Hypothalamus (tissue), 51 donors: Measurements from ENCODE around the gene EFS.

ENCODE experiments used
- DNase-seq, 51 donors: peaks; one replicate each; lab custom pipeline; 2025; lab: John Stamatoyannopoulos, UW

The EFS gene, protein sequence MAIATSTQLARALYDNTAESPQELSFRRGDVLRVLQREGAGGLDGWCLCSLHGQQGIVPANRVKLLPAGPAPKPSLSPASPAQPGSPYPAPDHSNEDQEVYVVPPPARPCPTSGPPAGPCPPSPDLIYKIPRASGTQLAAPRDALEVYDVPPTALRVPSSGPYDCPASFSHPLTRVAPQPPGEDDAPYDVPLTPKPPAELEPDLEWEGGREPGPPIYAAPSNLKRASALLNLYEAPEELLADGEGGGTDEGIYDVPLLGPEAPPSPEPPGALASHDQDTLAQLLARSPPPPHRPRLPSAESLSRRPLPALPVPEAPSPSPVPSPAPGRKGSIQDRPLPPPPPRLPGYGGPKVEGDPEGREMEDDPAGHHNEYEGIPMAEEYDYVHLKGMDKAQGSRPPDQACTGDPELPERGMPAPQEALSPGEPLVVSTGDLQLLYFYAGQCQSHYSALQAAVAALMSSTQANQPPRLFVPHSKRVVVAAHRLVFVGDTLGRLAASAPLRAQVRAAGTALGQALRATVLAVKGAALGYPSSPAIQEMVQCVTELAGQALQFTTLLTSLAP

DNA sequence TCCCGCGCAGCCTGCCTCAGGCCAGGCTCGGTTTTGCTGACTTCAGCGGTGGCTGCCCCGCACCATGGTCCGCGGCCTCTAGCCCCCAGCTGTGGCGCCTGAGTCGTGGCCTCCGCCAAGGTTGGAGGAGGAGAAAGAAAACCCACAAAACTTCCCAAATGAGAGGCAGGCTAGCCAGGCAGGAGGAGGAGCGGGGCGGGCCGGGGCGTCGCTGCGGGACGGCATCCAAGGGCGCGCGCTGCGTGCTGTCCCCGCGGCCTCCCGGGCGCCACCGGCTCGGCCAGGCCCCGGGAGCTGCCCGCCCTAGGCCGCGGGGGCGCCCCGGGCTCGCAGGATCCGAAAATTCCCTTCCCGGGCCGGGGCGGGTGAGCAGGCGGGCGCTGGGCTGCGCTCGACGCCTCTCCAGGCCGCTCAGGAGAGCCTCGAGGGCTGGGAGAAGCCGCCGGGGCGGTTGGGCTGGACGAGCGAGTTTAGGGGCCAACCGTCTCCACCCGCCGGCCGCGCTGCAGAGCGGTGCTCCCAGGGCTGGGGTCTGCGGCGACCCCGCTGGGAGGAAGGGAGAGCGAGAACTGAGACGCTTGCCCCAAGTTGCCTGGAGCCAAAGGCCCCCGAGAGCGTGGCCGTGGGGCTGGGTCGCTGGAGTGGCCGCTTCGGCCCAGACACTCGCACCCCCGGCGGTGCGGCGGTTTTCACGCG lies at the start of gene EFS:
Gene EFS (minus strand): TSS at position 137 of the 696 bp plus-strand sequence. CDS start 147 bp downstream, outside the sequence.
- peak in 35 of 51 donors; percentile 6 to 75 (median 49) for DNase-seq

DNA sequence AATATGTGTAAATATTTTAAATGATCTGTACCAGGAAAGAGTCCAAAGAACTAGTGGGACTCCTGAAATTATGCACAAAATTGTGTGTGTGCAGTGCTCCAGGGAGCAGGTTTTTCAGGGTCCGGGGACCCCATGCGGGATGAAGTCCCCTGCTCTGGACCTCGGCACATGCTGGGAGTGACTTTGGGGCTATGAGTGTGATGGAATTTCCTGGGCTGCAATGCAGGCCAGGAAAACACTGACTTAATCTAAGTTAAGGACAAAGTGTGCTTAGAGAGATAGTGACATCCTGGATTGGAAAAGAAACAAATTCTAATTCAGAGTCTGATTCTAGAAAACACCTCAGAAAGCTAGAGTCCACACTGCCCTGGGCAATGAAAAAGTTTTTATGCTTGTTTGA lies 49.3 kb upstream of the EFS start:
- DNase-seq = no peak

DNA sequence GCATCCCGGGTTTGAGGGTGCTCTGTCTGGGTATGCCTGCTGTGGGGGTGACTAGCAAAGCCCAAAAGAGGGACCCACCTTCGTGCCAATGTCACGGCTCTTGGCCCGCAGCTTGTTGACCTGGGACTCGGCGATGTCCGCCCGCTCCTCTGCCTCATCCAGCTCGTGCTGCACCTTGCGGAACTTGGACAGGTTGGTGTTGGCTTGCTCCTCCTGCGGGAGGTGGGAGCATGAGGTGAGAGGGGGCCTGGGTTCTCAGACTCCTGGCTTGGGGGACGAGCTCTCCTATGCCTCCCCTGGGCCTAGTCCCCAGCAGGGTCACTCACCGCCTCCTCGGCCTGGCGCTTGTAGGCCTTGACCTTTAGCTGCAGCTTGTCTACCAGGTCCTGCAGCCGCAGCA lies 48.7 kb upstream of the EFS start:
- no peak for DNase-seq

DNA sequence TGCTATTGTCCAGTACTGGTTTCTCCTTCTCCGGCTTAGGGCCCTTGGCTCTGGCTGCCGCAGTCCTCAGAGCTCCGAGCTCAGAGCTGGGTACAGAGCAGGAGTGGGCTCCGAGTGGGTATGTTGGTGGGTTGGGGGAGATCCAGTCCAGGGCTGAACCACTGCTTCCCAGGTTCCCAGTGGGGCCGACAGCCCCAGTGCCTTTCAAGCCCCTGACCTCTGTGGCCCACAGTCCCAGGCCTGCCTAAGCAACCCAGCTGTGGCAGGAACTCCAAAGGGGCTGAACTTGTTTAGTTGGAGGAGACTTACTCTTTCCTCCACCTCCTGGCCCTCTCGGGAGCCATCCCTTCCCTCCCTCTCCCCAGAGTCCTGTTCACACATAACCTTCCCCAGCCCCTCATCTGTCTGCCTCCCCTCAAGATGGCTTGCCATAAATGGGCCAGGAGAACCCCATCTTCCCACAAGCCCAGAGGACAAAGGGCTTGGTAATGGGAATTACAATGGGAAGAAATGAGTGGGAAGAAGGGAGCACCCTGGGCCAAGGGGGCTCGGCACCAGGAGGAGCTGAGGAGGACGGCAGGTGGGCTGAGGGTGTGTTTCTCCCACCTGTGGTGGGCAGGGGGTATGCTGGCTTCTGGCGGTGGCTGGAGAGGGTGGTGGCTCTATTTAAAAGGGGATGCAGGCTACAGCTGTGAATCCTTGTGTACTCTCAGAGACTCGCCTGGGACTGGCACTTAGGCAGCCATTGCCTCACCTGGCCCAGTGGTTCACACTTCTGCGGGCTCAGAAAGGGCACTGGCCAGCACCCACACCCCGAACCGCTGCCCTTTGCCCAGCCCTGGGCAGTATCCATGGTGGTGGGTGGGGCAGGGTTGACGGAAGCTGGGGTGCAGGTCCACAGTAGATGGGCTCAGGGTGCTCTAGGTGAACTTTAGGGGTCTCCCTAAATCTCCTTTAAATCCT lies 46.9 kb upstream of the EFS start:
- DNase-seq = no peak

DNA sequence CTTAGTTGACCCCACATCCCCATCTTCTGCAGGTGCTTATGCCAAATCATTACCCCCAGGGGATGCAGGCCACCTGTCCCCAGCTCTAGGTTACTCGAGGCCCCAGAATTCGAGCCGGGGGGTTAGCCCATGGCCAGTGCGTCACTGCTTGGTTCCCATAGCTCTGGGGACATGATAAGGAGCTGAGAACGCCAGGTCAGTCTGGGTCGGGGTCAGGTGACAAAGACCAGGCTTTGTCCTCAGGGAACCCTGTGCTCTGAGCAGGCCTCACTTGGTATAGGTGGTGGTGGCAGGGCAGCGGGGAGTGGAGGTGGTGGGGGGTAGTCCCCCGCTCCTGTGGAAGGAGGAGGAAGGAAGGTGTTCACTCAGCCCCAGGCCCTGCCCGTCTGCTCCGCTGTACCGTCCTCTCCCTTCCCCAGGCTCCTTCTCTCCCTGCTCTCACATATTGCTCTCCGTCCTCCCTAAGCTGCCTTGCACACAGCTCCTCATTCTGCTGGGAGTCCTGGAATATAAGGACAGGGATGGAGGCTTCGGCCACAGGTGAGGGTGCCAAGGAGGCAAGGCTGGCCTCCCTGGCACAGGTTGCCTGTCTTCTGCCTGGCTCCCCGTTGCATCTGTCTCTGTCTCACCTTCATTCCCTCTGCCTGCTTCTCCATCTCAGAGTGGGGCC lies 45.1 kb upstream of the EFS start:
- DNase-seq = no peak

DNA sequence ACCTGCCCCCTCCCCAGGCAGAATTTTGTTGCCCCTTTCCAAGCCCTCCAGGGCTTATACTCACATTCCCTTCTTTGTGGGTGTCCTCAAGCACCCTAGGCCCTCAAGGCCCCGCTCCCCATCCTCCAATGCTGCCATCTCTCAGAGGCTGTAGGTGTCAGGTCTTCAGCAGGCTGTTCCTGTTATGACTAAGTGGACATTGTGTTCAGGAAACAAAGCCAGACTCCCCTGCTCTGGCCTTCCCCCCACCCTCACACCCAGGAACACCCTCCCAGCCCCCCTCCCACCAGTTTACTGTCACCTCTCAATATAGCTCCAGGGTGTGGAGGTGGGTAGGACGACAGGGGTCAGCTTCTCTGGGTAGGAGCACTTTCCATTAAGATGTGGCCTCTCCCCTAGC lies 44.5 kb upstream of the EFS start:
- DNase-seq = no peak

DNA sequence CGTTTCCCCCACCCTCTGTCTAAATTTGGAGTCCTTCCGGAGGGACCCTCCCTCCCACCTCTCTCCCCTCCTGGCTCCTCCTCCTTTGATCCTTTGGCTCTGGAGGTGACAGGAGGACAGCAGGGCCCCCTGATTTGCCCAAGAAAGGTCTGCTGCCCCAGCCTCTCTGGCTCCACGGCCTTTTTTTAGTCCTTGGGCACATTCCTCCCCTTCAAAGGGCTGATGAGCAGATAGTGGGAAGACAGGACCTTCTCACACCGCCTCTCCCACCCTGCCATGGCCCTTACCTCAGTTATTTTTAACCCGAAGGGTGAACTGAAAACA lies 43.3 kb upstream of the EFS start:
- no peak for DNase-seq

DNA sequence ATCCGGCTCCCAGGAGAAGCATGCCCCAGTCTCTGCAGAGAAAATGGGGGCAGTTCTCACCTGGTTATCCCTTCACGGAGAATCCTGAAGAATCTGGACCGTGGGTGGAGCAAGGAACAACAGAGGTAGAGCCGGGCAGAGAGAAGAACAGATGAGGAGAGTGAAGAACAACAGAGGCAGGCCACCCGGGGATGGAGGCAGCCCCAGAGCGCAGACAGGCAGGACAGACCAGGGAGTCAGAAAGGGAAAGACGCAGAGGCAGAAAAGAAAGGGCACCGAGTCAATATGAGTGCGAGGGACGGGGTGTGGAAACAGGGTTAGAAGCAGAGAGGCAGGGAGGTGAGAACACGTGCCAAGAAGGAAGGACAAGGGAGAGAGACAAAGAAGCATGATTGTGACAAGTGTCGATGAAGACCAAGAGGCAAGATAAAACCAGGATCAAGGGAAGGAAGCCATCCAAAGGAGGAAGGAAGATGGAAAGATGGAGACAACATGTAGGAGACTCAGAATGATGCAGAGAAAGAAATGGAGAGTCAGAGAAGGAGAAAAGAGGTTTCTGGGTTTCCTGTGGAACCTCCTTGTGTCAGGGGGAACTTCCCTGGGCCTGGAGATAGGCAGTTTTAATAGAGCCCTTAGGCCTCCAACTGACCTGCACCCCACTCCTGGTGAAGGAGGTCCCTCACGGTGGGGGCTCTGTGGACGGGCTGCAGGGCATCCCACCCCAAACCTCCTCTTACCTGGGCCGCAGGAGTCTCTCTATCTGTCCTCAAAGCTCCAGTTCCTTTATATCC lies 42.7 kb upstream of the EFS start, which contains the start of gene MYH6:
Gene MYH6 (minus strand): TSS at position 758 of the 791 bp plus-strand sequence. CDS start 1,050 bp downstream, outside the sequence.
- DNase-seq = no peak

DNA sequence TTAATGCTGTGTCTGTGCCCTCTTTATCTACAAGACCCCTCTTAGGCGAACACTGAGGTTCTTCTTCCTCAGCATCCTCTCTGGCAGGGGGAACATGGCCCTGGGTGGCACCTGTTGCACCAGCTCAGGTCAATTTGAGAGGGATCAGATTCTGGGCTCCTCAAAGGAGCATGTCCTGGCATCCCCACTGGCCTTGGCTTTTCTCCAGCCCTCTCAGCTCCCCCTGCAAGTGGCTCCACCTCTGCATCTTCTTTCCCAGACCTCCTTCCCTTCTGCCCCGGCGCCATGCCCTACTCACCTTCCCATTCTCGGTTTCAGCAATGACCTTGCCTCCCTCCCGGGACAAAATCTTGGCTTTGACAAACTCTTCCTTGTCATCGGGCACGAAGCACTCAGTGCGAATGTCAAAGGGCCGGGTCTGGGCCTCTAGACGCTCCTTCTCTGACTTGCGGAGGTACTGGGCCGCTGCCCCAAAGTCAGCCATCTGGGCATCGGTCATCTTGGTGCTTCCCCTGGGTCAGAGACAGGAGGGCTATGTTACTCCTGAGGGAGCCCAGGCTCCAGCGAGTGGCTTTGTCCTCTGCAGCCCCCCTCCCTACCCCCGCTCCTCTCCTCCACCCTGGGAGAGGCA lies 41.9 kb upstream of the EFS start:
- DNase-seq = no peak

DNA sequence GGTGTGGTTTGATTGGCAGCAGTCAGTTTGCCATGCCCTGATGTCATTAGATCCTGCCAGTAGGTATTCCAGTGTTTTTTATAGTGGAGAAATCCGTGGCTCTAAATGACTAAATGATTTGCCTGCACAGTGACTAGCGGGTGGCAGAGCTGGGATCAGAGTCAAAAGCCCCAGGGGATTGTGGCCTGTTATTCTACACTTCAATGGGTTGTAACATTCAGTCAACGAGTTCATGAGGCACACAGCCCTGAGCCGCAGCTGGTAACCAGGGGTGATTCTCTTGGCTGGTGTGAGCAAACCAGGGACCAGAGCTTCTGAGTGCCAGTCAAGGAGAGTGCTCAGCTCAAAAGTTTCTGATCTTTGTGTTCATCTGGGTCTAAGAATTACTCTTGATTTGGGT lies 41.3 kb upstream of the EFS start:
- DNase-seq = peak in 18 of 51 donors; percentile 3 to 43 (median 19)

DNA sequence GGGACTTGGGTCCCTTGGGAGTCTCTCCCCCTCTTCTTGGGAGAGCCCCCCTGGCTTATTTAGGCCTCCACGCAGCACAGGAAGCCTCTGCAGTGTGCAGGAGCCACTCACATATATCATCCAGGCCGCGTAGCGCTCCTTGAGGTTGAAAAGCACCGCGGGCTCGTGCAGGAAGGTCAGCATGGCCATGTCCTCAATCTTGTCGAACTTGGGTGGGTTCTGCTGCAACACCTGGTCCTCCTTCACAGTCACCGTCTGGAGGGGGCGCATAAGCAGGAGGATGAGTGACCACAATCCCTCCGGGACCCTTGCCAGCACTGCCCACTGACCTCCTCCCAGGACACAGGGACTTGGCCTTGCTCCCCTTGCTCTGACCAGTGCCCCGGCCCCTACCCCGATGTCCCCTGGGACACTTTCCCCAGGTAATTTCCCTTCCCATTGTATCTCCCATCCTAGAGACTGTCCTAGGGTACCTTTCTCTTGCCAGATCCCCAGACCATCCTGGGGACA lies 40.6 kb upstream of the EFS start:
- no peak for DNase-seq

DNA sequence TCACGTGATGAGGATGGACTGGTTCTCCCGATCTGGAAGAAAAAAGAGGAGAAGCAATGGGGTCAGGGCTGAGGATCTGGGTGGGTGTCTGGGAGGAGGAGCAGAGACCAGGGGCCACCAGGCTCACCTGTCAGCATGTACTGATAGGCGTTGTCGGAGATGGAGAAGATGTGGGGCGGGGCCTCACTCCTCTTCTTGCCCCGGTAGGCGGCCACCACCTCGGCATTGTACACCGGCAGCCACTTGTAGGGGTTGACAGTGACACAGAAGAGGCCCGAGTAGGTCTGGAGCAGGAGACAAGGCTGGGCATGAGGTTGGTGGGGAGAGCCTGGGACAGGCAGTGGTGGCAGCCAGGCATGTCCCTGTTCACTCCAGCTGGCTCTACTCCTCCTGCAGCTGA lies 40.1 kb upstream of the EFS start:
- no peak for DNase-seq

DNA sequence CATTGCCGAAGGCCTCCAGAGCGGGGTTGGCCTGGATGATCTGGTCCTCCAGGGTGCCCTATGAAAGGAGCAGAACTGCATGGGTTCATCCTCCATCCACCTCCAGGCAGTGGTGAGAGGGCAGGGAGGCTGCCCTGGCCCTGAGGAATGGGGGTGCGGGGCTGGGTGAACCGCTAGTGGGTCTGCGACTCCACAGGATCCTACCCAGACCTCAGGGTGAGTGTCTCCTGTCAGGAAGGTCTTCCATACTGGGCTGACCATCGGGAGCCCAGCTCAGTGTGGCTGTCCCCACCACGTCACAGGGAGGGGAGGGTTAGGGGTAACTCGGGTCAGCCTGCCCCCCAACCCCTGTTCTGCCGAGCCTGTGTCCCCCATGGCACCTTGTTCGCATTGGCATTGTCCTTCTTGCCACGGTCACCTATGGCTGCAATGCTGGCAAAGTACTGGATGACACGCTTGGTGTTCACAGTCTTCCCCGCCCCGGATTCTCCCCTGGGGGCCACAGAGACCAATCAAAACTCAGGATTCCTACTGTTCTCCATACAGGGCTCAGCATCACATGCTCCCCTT lies 39.4 kb upstream of the EFS start:
- DNase-seq = no peak

DNA sequence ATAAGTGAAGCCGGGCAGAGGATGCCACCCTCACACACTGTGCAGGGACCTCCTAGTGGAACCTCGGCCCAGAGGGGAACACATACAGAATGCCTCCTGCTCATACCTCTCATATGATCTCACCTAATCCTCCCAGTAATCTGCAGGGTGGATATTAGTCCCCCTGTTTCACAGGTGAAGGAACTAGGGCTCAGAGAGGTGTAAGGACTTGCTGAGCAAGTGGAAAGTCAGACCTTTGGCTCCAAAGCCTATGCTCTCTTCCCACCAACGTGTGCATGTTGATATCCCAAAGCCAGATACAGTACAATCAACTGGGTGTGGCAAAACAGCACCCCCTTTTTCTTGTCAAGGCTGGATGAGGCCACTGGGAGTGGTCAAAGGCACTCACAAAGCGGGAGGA lies 38.9 kb upstream of the EFS start:
- no peak for DNase-seq

DNA sequence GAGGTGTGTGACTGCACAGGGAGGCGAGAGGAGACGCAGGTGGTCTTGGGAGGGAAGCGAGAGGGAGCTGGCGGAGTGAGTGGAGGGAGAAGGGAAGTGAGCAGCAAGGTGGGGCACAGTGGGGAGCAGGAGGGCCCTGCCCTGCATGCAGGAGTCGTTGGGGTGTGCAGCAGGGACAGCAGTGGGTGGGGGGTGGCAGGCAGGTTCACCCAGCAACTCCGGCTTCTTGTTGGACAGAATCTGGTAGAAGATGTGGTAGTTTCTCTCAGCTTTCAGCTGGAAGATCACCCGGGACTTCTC lies 38.1 kb upstream of the EFS start:
- DNase-seq = no peak

DNA sequence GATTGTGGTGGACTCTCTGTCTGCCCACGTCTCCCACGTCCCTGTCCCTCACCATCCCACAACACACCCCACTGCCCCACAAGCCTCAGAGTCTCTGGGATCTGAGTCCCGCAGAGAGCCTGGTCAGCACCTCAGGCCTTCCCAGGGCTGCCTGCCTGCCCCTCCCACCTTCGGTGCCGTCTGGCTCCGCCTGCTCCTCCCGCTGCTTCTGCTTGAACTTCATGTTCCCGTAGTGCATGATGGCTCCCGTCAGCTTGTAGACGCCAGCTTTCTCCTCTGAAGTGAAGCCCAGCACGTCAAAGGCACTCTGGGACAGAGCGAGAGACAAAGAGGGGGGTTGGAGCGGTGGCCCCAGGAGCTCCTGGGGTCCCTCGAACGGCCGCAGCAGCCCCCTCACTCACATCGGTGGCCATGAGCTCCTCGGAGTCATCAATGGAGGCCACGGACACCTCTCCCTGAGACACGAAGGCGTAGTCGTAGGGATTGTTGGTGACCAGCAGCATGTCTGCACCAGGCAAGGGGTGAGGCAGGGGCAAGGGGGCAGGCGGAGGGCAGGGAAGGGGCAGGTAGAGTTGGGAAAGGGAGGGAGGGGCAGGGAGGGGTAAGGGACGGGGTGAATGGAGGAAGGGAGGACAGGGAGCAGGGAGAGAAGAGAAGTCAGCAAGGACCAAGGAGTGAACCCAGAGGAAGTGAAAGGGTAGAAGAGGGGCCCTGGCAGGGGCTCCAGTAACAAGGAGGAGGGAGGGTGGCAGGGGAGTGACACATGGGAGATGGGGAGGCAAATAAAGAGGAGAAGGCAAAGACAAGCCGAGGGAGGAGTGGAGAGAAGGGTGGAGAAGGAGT lies 37.5 kb upstream of the EFS start:
- no peak for DNase-seq

DNA sequence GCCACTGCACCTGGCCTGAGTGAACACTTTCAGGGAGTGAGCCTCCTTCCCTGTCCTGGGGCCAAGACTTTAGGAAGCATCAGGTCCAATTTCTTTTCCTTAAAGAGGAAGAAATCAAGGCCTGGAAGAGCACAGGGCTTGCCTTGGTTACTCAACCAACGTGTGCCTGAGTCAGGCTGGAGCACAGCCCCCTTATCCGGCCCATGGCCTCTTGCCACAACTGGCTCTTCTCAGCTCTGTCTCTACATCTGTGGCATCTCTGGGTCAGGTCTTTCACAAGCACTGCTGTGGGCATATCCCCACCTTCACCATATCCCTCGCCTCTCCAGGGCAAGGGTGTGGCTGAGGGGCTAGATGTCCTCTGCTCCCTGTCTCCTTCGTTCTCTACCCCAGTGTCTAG lies 36.3 kb upstream of the EFS start:
- no peak for DNase-seq
